Tibial nerve (tissue), 4 donors: Measurements from ENCODE around the gene SPAG7.

Experiments used
- EP300 ChIP-seq, 2 donors: sonication (generic); formaldehyde crosslinking; IDR thresholded peaks; one replicate each; pipeline ENCODE4 v1.6.1; 2017; ENCODE audit warnings: antibody characterized with exemption in 2 of 2, mild to moderate bottlenecking in 1 of 2
- POLR2A ChIP-seq, 2 donors: fragments of 450-650 bp; IDR thresholded peaks; one replicate each; pipeline ENCODE4 v1.6.1; 2017; ENCODE audit warnings: antibody characterized with exemption in 2 of 2, mild to moderate bottlenecking in 2 of 2, moderate library complexity in 2 of 2
- TF ChIP-seq, protein P1 (sequence below), 5 experiments: fragments of 200-600 bp in 3 of 5; fragments of 450-650 bp in 2 of 5; sonication (generic) in 3 of 5; IDR thresholded peaks; one replicate each; pipeline ENCODE4 v1.5.1; 2016 to 2019; ENCODE audit warnings: antibody characterized with exemption in 5 of 5, mild to moderate bottlenecking in 3 of 5, moderate library complexity in 2 of 5

DNA sequence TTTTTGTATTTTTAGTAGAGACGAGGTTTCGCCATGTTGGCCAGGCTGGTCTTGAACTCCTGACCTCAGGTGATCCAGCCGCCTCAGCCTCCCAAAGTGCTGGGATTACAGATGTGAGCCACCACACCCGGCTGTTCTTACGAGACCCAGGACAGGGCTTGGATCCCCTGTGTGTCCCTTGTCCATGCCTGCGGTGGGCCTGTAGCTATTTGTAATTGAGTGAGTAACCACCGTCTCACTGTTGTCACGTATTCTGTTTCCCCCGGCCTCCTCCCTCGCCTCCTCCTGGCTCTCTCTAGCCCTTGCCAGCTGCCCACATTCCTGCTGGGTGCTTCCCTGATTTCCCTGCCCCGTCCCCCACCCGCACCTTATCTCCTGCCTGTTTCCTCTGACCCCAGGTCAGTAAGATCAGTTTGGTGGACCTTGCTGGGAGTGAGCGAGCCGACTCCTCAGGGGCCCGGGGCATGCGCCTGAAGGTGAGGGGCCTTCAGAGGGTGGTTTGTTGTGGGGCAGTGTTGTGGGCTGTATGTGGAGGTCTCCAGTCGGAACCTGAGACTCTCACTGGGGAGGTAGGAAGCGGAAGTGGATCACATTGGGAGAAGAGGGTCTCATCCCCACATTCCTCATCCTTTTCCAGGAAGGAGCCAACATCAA lies 35.7 kb upstream of the SPAG7 start:
- TF ChIP-seq, protein P1, sequence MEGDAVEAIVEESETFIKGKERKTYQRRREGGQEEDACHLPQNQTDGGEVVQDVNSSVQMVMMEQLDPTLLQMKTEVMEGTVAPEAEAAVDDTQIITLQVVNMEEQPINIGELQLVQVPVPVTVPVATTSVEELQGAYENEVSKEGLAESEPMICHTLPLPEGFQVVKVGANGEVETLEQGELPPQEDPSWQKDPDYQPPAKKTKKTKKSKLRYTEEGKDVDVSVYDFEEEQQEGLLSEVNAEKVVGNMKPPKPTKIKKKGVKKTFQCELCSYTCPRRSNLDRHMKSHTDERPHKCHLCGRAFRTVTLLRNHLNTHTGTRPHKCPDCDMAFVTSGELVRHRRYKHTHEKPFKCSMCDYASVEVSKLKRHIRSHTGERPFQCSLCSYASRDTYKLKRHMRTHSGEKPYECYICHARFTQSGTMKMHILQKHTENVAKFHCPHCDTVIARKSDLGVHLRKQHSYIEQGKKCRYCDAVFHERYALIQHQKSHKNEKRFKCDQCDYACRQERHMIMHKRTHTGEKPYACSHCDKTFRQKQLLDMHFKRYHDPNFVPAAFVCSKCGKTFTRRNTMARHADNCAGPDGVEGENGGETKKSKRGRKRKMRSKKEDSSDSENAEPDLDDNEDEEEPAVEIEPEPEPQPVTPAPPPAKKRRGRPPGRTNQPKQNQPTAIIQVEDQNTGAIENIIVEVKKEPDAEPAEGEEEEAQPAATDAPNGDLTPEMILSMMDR (IDR thresholded peaks at IDR 0.05) = no peak
- no peak for TF ChIP-seq POLR2A (IDR thresholded peaks at IDR 0.05)
- TF ChIP-seq EP300 (IDR thresholded peaks at IDR 0.05) = no peak
